ENCODE measurements around the gene ZFR. TPM values are rescaled to one million over a fixed set of nuclear protein-coding genes. Genes with fewer than 3 reads are reported as not detected.
"Not testable (repeated sequence)": the region's sequence is repeated elsewhere in the genome, so short reads cannot be mapped to it uniquely, and the experiment has no call there.

ZFR gene
- total RNA-seq, 1 donor from 2014 or later: 65.0 TPM

DNA sequence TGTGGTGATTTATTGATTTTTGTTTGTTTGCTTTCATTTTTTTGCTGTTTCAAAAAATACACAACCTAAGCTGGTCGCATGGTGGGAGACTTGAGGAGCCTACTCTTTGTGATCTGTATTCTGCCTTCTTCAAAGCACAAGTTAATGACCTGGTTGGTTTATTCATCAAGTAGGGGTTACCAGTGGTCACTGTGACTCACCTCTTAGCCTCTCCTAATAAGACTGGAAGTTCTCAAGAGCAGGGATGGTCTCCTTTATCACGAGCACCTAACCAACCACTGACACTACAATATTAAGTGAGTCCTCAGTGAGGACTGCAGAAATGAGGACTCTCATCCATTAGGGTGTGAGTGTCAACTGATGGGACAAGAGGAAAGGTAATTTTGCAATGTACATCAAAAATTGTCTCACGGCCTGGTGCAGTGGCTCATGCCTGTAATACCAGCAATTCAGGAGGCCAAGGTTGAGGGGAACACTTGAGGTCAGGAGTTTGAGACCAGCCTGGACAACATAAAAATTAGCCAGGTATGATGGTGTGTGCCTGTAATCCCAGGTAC, 118.2 kb downstream of the ZFR start:
- TF ChIP-seq, protein P1, sequence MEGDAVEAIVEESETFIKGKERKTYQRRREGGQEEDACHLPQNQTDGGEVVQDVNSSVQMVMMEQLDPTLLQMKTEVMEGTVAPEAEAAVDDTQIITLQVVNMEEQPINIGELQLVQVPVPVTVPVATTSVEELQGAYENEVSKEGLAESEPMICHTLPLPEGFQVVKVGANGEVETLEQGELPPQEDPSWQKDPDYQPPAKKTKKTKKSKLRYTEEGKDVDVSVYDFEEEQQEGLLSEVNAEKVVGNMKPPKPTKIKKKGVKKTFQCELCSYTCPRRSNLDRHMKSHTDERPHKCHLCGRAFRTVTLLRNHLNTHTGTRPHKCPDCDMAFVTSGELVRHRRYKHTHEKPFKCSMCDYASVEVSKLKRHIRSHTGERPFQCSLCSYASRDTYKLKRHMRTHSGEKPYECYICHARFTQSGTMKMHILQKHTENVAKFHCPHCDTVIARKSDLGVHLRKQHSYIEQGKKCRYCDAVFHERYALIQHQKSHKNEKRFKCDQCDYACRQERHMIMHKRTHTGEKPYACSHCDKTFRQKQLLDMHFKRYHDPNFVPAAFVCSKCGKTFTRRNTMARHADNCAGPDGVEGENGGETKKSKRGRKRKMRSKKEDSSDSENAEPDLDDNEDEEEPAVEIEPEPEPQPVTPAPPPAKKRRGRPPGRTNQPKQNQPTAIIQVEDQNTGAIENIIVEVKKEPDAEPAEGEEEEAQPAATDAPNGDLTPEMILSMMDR (IDR thresholded peaks at IDR 0.05; ENCODE audit: insufficient read depth, low read length, severe bottlenecking): no peak
- FAIRE-seq: no peak
- H3K4me3 ChIP-seq (ENCODE audit: low read depth, low read length): no peak overlapping the region
- no peak for DNase-seq (ENCODE audit: low read depth)
- no peaks in the 10 kb centered on the region for H3K27me3 ChIP-seq (ENCODE audit: control insufficient read depth, insufficient read depth, low read length)
- no peaks in the 10 kb centered on the region for H3K36me3 ChIP-seq (ENCODE audit: control insufficient read depth, insufficient read depth, low read length)

DNA sequence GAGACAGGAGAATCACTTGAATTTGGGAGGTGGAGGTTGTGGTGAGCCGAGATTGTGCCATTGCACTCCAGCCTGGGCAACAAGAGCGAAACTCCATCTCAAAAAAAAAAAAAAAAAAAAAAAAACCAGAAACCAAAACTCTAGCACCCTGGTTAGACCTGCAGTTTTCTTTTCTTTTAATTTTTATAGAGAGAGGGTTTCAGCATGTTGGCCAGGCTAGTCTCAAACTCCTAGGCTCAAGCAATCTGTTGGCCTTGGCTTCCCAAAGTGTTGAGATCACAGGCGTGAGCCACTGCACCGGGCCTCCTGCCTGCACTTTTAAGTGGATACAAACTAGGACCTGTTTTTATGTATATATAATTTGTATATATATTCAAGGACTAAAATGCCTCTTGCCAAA, 118.9 kb downstream of the ZFR start:
- DNase-seq (ENCODE audit: low read depth) (no peak), FAIRE-seq (no peak)
- Histone ChIP-seq H3K36me3 (ENCODE audit: control insufficient read depth, insufficient read depth, low read length) (no peaks in the 10 kb centered on the region), H3K4me3 (ENCODE audit: low read depth, low read length) (no peak overlapping the region), H3K27me3 (ENCODE audit: control insufficient read depth, insufficient read depth, low read length) (no peaks in the 10 kb centered on the region)
- TF ChIP-seq, protein P1 (IDR thresholded peaks at IDR 0.05; ENCODE audit: insufficient read depth, low read length, severe bottlenecking): no peak

DNA sequence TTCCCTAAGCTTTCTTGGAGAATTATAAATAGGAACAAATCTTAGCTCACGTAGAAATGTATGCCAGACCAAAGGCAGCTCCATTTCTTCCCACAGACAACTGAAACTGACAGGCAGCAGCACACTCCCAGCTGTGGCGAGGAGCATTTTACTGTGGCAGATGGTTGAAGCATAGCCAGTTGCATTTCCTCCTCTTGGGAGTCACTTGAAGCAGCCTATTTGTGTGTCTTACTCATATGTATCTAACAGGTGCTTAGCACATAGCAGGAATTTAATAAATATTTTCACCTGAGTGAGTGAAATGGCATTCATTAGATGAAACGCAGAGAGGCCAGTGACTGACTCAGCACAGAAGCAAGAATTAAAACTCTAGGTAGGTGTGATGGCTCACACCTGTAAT, 119.5 kb downstream of the ZFR start:
- Histone ChIP-seq H3K4me3 (ENCODE audit: low read depth, low read length) (no peak overlapping the region), H3K36me3 (ENCODE audit: control insufficient read depth, insufficient read depth, low read length) (no peaks in the 10 kb centered on the region), H3K27me3 (ENCODE audit: control insufficient read depth, insufficient read depth, low read length) (no peaks in the 10 kb centered on the region)
- FAIRE-seq (no peak), DNase-seq (ENCODE audit: low read depth) (peak; percentile 65)
- TF ChIP-seq, protein P1 (IDR thresholded peaks at IDR 0.05; ENCODE audit: insufficient read depth, low read length, severe bottlenecking): no peak

DNA sequence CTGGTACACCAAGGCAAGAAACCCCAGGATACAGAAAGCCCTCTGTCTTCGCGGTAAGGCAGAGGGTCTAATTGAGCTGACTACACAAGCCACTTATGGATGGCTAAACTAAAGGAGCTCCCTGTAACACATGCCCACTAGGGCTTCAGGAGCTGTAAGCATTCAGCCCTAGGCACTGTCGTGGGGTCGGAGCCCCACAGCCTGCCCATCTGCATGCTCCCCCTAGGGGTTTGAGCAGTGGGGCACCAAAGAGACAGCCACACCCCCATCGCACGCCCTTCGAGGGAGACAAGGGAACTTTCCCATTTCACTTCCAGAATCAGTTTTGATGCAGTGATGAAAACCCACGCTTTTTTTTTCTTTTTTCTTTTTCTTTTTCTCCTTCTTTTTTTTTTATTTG, 120.8 kb downstream of the ZFR start:
- TF ChIP-seq, protein P1 (IDR thresholded peaks at IDR 0.05; ENCODE audit: insufficient read depth, low read length, severe bottlenecking): no peak
- H3K36me3 ChIP-seq (ENCODE audit: control insufficient read depth, insufficient read depth, low read length): no peaks in the 10 kb centered on the region
- DNase-seq (ENCODE audit: low read depth): no peak
- no peak overlapping the region for H3K4me3 ChIP-seq (ENCODE audit: low read depth, low read length)
- no peak for FAIRE-seq
- no peaks in the 10 kb centered on the region for H3K27me3 ChIP-seq (ENCODE audit: control insufficient read depth, insufficient read depth, low read length)

DNA sequence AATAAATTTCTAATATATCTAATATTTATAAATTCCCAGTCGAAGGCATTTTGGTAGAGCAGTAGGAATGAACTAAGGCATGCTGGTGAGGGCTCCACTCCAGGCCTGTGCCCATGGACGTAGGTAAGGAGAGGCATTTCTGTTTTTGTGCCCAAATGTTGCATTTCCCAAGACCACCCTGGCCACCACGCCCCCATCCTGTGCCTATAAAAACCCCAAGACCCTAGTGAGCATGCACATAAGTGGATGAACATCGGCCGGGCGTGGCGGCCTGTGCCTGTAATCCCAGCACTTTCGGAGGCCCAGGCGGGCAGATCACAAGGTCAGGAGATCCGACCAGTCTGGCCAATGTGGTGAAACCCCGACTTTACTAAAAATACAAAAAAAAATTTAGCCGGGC, 121.7 kb downstream of the ZFR start:
- no peak for FAIRE-seq
- TF ChIP-seq, protein P1 (IDR thresholded peaks at IDR 0.05; ENCODE audit: insufficient read depth, low read length, severe bottlenecking): no peak
- Histone ChIP-seq H3K4me3 (ENCODE audit: low read depth, low read length) (no peak overlapping the region), H3K27me3 (ENCODE audit: control insufficient read depth, insufficient read depth, low read length) (no peaks in the 10 kb centered on the region), H3K36me3 (ENCODE audit: control insufficient read depth, insufficient read depth, low read length) (no peaks in the 10 kb centered on the region)
- DNase-seq (ENCODE audit: low read depth): no peak

DNA sequence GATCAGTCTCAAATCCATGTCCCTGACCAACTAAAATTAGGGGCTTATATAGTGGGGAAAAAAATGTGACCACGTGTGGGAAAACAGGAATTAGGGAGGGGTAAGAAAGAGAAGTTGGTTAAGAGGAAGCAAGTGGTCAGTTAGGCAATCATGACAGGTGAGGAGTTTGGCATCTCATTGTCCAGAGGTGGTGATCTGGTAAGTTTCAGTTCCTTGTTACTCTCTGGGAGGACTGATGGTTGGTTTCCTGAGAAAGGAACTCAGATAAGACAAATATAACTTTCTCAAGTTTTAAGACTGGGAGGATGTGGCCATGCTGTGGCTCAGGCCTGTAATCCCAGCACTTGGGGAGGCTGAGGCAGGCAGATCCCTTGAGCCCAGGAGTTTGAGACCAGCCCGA, 122.8 kb downstream of the ZFR start:
- not testable (repeated sequence) for DNase-seq (ENCODE audit: low read depth); H3K4me3 ChIP-seq (ENCODE audit: low read depth, low read length); H3K36me3 ChIP-seq (ENCODE audit: control insufficient read depth, insufficient read depth, low read length); FAIRE-seq; H3K27me3 ChIP-seq (ENCODE audit: control insufficient read depth, insufficient read depth, low read length)
